Body of pancreas (tissue), 4 donors: ENCODE results near the gene UGP2. TPM values are rescaled to one million over a fixed set of nuclear protein-coding genes. Genes with fewer than 3 reads are reported as not detected.

Source experiments
- ATAC-seq: fragments of 150-250 bp; one replicate; pipeline ENCODE4 v1.9.1; 2016
- DNase-seq, 4 donors: peaks; one replicate each; pipeline ENCODE4 v3.0.0-alpha.2; 2019
- H3K27ac ChIP-seq, 4 donors: fragments of 200-600 bp; sonication (generic); 1 replicate in 3 of 4; 2 replicates in 1 of 4; pipeline versions ENCODE4 v1.5.1 to v1.6.1; 2016 to 2019; ENCODE audit warnings: mild to moderate bottlenecking in 1 of 4, mixed read lengths in 1 of 4, moderate library complexity in 1 of 4
- H3K27me3 ChIP-seq, 2 donors: fragments of 200-600 bp; sonication (generic); one replicate each; pipeline ENCODE4 v1.6.0; 2016; ENCODE audit warnings: mild to moderate bottlenecking in 1 of 2
- H3K36me3 ChIP-seq, 2 donors: fragments of 200-600 bp; sonication (generic); replicated peaks in 1 of 2; 2 replicates each; pipeline ENCODE4 v1.5.1; 2016; ENCODE audit warnings: low read depth in 2 of 2; ENCODE audit not compliant: insufficient read depth in 1 of 2
- H3K4me1 ChIP-seq: fragments of 200-600 bp; sonication (generic); one replicate; pipeline ENCODE4 v1.6.0; 2016
- H3K4me3 ChIP-seq, 2 donors: fragments of 200-600 bp; sonication (generic); 1 replicate in 1 of 2; 2 replicates in 1 of 2; pipeline ENCODE4 v1.5.1; 2016 to 2019
- H3K9me3 ChIP-seq, 3 donors: fragments of 200-600 bp; sonication (generic); 1 replicate in 2 of 3; 2 replicates in 1 of 3; pipeline ENCODE4 v1.5.1; 2016
- CTCF ChIP-seq, 7 experiments: fragments of 450-650 bp in 4 of 7; fragments of 200-600 bp in 3 of 7; sonication (generic) in 3 of 7; IDR thresholded peaks; one replicate each; pipeline ENCODE4 v1.5.1; 2016 to 2019; ENCODE audit warnings: antibody characterized with exemption in 7 of 7
- POLR2A ChIP-seq, 3 donors: fragments of 450-650 bp; IDR thresholded peaks; one replicate each; pipeline ENCODE4 v1.6.1; 2016; ENCODE audit warnings: antibody characterized with exemption in 3 of 3, mild to moderate bottlenecking in 2 of 3
- WGBS, 2 donors: methylation state at CpG; one replicate each; pipeline ENCODE4 v1.1.5; 2017; 5-methylcytosine and 5-hydroxymethylcytosine counted together
- intact Hi-C: fragments of 100-400 bp; cut with DNase I; formaldehyde crosslinking; loops from one replicate; pipeline ENCODE4 v1.15.1; 2023
- total RNA-seq, 2 donors: library from RNA; depleted of rRNA; stranded (reverse); fragments of >200 nt; gene quantifications; one replicate each; pipeline ENCODE4 v1.1.0, GENCODE V29; 2016

UGP2 gene
- total RNA-seq, 2 donors from 2014 or later, result 64.3 to 93.3 TPM

DNA sequence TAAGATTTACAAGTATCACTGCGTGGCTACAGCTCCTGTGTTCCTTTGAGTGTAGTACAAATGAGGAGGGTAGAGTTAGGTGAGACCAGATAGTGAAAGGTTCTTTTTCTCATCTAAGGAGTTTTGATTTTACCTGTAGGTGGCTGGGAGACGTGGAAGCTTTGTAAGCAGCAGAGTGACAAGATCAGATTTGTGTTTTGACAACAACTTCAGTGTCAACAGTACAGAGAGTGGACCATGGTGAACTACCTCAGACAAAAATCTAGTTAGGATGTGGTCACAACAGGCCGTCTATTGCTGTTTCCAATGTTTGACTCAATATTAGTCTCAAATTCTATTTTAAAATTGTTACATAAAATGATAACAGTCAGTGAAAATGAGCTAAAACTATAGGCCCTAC lies 20.3 kb upstream of the UGP2 start:
- ATAC-seq (no peak), DNase-seq (no peak)
- no peaks in the 10 kb centered on the region for H3K9me3 ChIP-seq
- 84 to 86% methylated on average over 3 of the region's 3 CpGs for WGBS, 2 donors
- no peak overlapping the region for H3K27ac ChIP-seq
- TF ChIP-seq POLR2A (IDR thresholded peaks at IDR 0.05) (no peak), CTCF (IDR thresholded peaks at IDR 0.05) (no peak)
- intact Hi-C loops, result no loop called here
- no peaks in the 10 kb centered on the region for H3K36me3 ChIP-seq
- H3K4me1 ChIP-seq, result peaks cover 9% of the 10 kb centered on the region
- H3K27me3 ChIP-seq, result no peaks in the 10 kb centered on the region
- H3K4me3 ChIP-seq, result no peak overlapping the region

GRCh38 chr2:63822478-63822877 lies 19.2 kb upstream of the UGP2 start:
- no peak overlapping the region for H3K4me3 ChIP-seq
- DNase-seq (no peak), ATAC-seq (no peak)
- H3K4me1 ChIP-seq, result peaks cover 9% of the 10 kb centered on the region
- no peaks in the 10 kb centered on the region for H3K9me3 ChIP-seq
- no peak overlapping the region for H3K27ac ChIP-seq
- WGBS, 2 donors, result 89 to 98% methylated on average over 3 of the region's 3 CpGs
- intact Hi-C loops, result no loop called here
- TF ChIP-seq POLR2A (IDR thresholded peaks at IDR 0.05), result no peak
- no peak for TF ChIP-seq CTCF (IDR thresholded peaks at IDR 0.05)
- H3K27me3 ChIP-seq, result no peaks in the 10 kb centered on the region
- no peaks in the 10 kb centered on the region for H3K36me3 ChIP-seq

- Histone ChIP-seq H3K27ac (no peak overlapping the region), H3K27me3 (no peaks in the 10 kb centered on the region), H3K4me1 (peaks cover 6% of the 10 kb centered on the region), H3K36me3 (no peaks in the 10 kb centered on the region), H3K4me3 (no peak overlapping the region), H3K9me3 (no peaks in the 10 kb centered on the region)
- DNase-seq, result no peak
- intact Hi-C loops, result no loop called here
- ATAC-seq, result no peak
- no peak for TF ChIP-seq POLR2A (IDR thresholded peaks at IDR 0.05)
- no peak for TF ChIP-seq CTCF (IDR thresholded peaks at IDR 0.05)
These were observed 13.9 kb upstream of the UGP2 start for GRCh38 chr2:63827749-63828148.

DNA sequence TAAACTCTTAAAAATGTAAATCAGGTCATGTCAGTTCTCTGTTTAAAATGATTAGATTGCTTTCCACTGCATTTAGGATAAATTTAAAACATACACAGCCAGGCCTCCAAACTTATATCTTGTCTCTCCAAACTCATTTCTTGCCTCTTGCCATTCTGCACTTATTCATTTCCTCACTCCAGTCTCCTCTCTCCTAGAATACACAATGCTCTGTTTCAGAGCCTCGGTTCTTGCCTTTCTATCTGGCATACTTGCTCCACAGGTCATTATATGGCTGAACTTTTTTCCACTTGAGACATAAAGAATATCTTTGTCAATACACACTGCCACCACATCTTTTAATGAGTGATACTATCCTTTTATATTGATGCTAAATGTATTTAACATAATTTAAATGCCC lies 10.5 kb upstream of the UGP2 start:
- WGBS, 2 donors, result 85 to 94% methylated on average over 1 of the region's 1 CpG
- no peaks in the 10 kb centered on the region for H3K27me3 ChIP-seq
- H3K4me1 ChIP-seq, result peaks cover 6% of the 10 kb centered on the region
- DNase-seq (no peak), ATAC-seq (no peak)
- no peak overlapping the region for H3K27ac ChIP-seq
- H3K9me3 ChIP-seq, result no peaks in the 10 kb centered on the region
- intact Hi-C loops, result no loop called here
- TF ChIP-seq POLR2A (IDR thresholded peaks at IDR 0.05), result no peak
- no peak for TF ChIP-seq CTCF (IDR thresholded peaks at IDR 0.05)
- H3K36me3 ChIP-seq, result no peaks in the 10 kb centered on the region
- no peak overlapping the region for H3K4me3 ChIP-seq

GRCh38 chr2:63834401-63834800 lies 7.3 kb upstream of the UGP2 start:
- no peak for TF ChIP-seq POLR2A (IDR thresholded peaks at IDR 0.05)
- TF ChIP-seq CTCF (IDR thresholded peaks at IDR 0.05), result no peak
- no peak overlapping the region for H3K4me3 ChIP-seq
- 95 to 96% methylated on average over 2 of the region's 2 CpGs for WGBS, 2 donors
- intact Hi-C loops, result no loop called here
- no peaks in the 10 kb centered on the region for H3K36me3 ChIP-seq
- no peaks in the 10 kb centered on the region for H3K4me1 ChIP-seq
- DNase-seq, result no peak
- H3K9me3 ChIP-seq, result no peaks in the 10 kb centered on the region
- no peak for ATAC-seq
- H3K27ac ChIP-seq, result no peak overlapping the region
- H3K27me3 ChIP-seq, result no peaks in the 10 kb centered on the region
